HG02642 (cell line): ENCODE measurements around the gene LARP4B.
A peak's percentile ranks its signal among the peaks of the same experiment; 100 is the strongest.
"Not testable (repeated sequence)": the region's sequence is repeated elsewhere in the genome, so short reads cannot be mapped to it uniquely, and the experiment has no call there.

Experiments
- ATAC-seq: cut with Tn5 transposase; IDR thresholded peaks from one replicate; pipeline ENCODE4 v1.9.1; 2021; ENCODE audit warnings: mild to moderate bottlenecking; ENCODE audit not compliant: unreplicated experiment, poor library complexity

The LARP4B gene

GRCh38 chr10:962342-962741, 30.8 kb upstream of the LARP4B start:
- no peak for ATAC-seq

DNA sequence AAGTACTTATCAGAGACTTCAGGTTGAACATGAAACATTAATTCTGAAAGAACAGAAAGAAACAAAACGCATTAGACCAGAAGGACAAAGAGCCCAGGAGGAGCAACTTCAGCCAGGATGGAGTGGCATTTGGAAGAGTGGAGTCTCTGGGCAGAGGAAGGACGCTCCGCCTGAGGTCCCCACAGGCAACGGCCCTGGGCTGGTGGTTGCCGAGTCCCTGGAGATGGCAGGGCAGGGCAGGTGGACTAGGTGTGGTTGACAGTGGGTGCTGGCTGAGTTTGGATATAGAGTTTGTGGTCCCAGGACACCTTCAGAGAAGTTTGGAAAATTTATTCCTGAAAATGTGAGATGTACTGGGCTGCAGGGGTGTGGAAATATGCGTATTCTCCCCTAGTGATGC, 27.4 kb upstream of the LARP4B start:
- ATAC-seq = no peak

GRCh38 chr10:958106-958505, 26.6 kb upstream of the LARP4B start:
- no peak for ATAC-seq

DNA sequence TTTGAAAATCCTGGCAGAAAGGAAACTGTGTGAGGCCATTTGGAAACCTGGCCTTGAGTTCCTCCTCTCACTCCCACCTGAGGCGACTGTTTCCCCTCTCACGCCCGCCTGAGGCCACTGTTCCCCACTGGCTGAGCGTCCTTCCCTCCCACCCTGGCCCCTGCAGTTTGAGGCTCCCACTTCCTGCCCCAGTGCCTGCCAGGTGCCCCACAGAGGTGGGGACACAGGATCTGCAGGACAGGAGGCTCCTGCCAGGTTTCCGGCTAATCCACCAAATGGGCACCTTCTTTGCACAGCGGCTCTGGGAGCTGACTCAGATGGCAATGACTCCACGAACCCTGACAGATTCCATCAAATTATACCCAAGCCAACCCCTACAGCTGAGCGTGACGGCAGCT, 24.3 kb upstream of the LARP4B start:
- no peak for ATAC-seq

DNA sequence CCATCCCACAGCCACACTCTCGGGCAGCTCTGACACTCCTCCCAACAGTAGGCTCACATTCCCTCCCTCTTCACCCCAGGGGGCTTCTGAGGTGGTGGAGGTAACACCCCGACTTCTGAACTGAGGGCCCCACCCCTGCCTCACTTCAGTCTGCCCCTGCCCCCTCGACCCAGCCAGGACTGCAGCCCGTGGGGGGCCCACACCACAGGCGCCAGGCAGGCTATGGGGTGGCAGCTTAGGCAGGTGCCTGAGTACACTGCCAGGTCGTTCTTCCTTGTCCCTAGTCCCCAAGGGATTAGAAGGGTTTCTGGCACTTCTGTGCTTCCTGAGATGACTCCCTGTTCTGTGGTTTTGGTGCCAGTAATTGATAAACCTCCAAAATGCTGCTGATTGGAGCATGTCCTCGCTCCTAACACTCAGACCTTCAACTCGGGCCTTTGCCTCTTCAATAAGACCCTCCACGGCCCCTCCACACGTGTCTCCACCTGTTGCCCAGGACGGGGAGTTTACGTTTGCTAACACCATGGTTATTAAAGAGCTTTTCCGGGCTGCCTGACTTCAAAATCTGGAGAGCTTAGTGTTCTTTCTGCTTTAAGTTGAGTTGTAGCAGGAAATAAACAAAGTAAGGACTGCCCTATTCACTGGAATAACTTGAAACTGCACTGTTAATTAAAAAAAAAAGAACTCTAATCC, 23.8 kb upstream of the LARP4B start:
- ATAC-seq = no peak

DNA sequence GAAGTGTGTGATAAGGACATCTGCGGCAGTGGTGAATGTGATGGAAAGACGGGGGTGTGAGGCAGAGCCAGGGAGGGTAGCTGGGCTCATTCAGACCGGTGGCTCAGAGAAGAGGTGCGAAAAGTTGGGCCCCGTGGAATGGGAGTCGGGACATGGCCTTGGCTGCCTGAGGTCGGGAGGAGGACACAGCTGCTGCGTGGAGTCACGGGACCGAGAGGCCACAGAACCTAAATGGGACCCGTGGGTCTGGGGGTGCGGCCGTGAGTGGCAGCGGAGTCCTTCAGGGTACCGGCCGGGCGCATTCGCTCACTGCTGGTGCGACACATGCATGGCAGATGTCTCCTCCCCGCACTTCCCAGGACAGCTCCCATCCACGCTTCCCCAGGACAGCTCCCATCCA, 22.9 kb upstream of the LARP4B start:
- no peak for ATAC-seq

GRCh38 chr10:953836-954235, 22.3 kb upstream of the LARP4B start:
- ATAC-seq = no peak

- ATAC-seq = no peak
Observed at GRCh38 chr10:949446-949845, 17.9 kb upstream of the LARP4B start.

GRCh38 chr10:948347-948746, 16.8 kb upstream of the LARP4B start:
- ATAC-seq = no peak

GRCh38 chr10:947881-948280, 16.4 kb upstream of the LARP4B start:
- no peak for ATAC-seq

- ATAC-seq = no peak
Observed at GRCh38 chr10:947051-947450, 15.5 kb upstream of the LARP4B start.

DNA sequence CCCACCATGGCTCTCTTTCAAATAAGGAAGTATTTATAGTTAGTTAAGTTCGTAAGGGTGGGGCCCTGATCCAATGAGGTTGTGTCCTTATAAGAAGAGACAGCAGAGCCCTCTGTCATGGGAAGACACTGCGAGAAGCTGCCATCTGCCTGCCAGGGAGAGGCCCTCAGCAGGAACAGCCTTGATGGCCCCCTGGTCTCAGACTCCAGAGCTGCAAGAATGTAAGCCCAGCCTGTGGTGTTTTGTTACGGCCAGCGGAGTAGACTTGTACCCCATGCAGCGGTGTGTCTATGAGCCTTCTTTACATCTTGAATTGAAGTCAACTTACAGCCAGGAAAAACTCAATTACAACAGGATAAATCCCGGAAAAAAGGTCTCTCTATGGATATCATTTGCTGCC, 14.3 kb upstream of the LARP4B start:
- no peak for ATAC-seq

DNA sequence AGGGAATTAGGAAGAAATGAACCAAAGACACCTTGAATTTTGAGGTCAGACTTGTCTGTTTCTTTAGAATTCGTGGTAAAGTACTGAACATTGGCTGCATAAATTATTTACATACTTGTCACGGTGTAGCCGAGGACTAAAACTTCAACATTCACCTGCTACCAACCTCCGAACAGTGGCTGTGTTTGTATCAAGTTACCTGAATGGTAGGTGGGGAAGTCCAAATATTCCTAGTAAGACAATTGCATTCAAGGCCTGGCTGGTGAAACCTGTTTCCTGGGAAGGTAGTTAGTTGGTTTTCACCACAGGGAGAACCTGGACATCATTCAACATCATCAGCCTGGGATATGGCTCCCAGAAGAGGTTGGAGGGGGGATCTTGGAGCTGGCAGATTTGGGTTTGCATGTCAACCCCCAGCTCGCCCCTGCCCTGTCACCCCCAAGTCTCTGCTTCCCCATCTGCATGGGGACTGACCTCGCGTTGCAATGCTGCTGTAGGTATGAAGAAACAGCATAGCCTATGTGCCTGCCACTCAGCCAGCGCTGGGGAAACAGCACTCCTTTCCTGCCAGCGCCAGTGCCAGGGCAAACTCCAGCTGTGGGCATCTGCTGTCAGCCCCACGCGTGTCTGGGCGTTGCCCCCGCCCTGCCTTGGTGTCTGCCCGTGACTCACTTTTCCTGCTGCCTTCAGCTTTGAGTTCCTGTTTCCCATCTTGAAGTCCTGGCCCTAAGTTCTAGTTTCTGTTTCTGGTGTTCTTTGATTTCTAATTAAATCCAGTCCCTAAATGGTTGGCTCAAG, 12.7 kb upstream of the LARP4B start:
- ATAC-seq = peak; percentile 42

GRCh38 chr10:943334-944033, 12.0 kb upstream of the LARP4B start:
- ATAC-seq = peak; percentile 58

DNA sequence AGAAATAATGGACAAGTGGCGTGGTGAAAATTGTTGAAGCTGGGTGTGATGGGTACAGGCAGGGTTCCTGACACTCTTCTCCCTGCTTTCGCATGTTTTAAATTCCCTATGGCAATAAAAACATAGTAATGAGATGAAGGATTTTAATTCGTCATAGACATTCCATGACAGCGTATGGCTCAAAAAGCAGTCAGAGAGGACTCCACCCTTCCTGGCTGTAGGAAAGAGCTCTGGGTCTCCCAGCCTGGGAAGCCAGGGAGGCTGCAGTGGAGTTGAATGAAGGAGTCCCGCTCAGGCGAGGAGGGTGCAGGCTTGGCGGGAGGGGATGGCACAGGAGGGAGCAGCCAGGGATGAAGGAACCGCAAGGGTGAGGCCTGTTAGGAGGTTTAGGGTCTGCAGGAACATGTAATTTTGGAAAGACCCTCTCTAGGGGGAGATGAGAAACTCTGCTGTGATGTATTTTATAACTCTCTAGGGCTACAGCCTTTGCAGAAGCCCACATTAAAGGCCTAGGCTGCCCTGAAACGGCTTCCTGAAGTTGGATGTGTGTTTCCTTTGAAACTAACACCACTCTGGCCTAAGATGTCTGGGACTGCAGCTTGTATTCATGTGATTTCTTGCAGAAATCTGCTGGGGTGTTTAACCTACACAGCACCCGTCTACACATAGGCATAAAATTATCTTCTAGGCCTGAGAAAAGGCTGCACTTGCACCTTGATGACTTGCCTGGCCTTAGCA, 7.6 kb upstream of the LARP4B start:
- no peak for ATAC-seq

DNA sequence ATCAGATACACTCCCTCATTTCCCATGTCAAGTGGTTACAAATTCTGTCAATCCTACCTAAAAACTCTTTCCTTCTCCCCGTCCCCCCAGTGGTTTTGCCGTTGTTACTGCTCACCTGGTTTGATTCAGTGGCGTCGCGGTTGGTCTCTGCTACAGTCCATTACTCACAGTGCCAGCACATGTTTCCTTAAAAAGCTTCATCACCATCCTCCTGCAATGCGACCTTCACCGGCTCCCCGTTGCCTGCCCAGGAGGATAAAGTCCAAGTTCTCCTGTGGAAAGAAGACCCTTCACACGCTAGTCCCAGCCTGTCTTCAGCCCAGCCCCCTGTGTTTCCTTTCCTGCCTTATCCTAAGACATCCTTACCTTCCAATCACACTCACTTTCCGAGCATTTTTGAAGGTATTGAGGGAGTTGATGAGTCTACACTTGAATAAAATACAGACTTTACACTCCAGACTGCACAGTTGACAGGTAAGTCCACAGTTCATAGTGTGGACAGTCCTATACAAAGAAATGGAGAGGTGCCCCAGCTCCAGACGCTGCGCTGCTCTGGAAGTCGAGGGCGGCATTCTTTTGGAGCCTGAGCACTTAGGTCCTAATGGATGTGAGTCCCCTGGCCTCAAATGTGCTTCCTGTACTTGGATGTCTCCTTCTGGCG, 3.4 kb upstream of the LARP4B start:
- no peak for ATAC-seq

DNA sequence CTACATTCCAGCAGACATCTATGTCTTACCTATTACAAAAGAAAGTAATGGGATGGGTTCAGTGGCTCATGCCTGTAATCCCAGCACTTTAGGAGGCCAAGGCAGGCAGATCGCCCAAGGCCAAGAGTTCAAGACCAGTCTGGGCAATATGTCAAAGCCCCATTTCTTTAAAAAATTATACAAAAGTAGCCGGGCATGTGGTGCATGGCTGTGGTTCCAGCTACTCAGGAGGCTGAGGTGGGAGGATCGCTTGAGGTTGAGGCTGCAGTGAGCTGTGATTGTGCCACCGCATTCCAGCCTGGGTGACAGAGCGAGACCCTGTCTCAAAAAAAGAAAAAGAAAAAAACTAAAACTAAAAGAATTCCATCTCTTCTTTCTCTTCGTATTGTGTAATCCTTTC, 2.7 kb upstream of the LARP4B start:
- not testable (repeated sequence) for ATAC-seq

DNA sequence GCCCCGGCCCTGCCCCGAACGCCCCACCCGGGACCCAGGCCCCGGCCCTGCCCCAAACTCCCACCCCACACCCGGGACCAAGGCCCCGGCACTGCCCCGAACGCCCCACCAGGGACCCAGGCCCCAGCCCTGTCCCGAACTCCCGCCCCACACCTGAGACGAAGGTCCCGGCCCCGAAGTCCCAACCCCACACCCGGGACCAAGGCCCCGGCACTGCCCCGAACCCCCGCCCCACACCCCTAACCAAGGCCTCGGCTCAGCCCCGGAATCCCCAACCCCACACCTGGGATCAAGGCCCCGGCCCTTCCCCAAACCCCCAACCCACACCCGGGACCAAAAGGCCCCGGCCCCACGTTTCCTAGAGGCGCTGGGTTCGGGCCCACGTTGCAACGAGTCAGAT, 1.1 kb upstream of the LARP4B start:
- ATAC-seq = no peak

DNA sequence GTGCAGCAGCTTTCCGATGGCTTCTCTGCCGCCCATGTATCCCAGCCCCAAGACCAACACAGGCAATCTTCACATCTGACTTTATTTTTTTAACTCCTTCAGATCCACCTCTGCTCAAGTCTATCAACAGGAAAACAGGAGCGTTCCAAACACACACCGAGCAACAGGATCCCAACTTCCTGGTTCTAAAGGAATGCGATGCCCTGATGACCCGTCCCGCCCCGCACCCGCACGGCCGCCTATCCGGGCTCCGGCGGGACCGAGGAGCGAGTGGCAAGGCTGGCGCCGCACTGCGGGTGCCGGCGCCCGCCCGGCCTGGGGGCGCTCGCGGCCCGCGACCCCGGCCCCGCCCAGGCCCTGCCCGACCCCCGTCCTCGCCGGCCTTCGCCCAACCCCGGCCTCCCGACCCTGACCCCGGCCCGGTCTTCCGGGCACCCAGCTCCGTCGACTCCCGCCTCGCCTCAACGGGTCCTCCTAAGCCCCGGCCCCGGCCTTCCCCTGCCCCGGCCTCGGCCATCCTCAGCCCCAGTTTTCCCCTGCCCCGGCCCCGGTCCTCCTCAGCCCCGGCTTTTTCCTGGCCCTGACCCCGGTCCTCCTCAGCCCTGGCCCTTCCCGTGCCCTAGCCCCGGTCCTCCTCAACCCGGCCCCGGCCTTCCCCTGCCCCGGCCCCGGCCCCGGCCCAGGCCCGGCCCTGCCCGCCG, 730 bp downstream of the LARP4B start:
- ATAC-seq = no peak
